GM13976 (cell line): ENCODE data around the gene EPHA10.
A peak's percentile ranks its signal among the peaks of the same experiment; 100 is the strongest.

Experiments
- DNase-seq: peaks from one replicate; pipeline ENCODE4 v3.0.0; 2012; ENCODE audit warnings: low spot score
- CTCF ChIP-seq: IDR thresholded peaks from 2 replicates; pipeline ENCODE4 v1.5.1; 2012; ENCODE audit warnings: borderline replicate concordance, mild to moderate bottlenecking; ENCODE audit not compliant: insufficient read depth; ENCODE audit errors: extremely low read depth, missing control alignments, control extremely low read depth
- in situ Hi-C: fragments of 300-500 bp; cut with MboI; formaldehyde crosslinking; loops from one replicate; pipeline ENCODE4 v1.12.0; 2022; ENCODE audit warnings: low sequenced_read_pairs, mixed read lengths, inconsistent platforms; ENCODE audit not compliant: unreplicated experiment

Gene EPHA10

GRCh38 chr1:37734629-37735591 lies 30.0 kb downstream of the EPHA10 start:
- TF ChIP-seq CTCF: no peak
- peak; percentile 56 for DNase-seq
- in situ Hi-C loops: no loop called here

- no peak for TF ChIP-seq CTCF
- in situ Hi-C loops: no loop called here
- DNase-seq: peak; percentile 11
Observed at GRCh38 chr1:37732111-37732780, 32.7 kb downstream of the EPHA10 start.

- in situ Hi-C loops: no loop called here
Observed at GRCh38 chr1:37731312-37732019, 33.5 kb downstream of the EPHA10 start.

DNA sequence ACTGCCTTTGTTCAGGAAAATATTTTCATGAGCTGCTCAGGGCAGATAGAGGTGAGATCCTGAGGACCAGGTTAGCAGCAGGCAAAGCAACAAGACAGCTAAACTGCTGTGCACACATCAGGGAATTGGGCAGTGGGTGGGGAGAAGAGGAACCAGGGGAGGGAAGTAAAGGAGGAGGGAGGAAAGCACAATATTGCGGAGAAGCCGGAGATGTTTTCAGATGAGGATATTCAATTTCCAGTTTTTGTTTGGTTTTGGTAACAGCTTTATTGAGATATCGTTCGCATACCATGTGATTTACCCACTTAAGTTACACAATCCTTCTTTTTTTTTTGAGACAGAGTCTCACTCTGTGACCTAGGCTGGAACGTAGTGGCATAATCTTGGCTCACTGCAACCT lies 34.5 kb downstream of the EPHA10 start:
- TF ChIP-seq CTCF: no peak
- in situ Hi-C loops: no loop called here
- DNase-seq: no peak

More at GRCh38 chr1:37731312-37732019, 33.5 kb downstream of the EPHA10 start:
- peak; percentile 3 for DNase-seq
- TF ChIP-seq CTCF: no peak

DNA sequence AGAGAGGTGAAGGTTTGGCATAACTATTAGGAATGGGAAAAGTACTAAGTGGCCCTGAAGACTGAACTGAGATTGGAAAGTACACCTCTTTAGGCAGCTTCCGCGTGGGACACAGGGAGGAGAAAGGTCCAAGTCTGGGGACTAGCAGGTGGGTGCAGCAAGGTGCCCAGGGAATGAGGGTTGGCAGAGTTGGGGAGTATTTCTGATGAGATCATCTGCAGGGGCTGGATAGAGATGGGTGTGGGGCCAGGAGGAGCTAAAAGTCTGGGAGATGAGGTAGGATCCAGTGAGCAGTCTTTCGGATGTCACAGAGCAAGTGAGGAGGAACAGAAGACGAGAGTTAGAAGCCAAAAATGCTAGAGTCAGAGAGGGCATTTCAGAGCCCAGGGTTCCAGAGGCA lies 36.5 kb downstream of the EPHA10 start:
- DNase-seq: no peak
- in situ Hi-C loops: no loop called here
- TF ChIP-seq CTCF: no peak
